ENCODE data around the gene REPS2.

REPS2 gene

DNA sequence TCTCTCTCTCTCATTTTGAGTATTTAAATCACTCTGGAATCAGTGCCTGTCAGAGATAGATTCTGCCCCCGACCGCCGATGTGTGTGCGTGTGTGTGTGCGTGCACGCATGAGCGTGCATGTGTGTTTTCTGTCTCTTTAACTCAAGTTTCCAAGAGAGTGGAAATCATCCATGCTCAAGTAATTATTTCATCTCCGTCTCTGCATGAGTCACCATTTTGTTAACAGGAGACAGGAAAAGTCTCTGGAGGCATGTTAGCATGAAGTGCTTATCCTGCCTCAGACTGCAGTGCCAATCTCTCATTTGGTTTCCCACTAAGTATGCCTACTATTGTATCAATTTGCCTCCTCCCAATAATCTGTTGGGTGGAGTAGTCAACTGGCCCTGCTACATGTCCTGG, 245.6 kb downstream of the REPS2 start:
- DNase-seq (ENCODE audit: extremely low read depth in 1 of 2, low read depth in 1 of 2), result no peak

Data from activated CD8-positive, alpha-beta memory T cell treated with anti-CD3 and anti-CD28 coated beads for 1 hour (primary cell).